H1 (cell line): ENCODE results near the gene KIR2DL1. TPM values are rescaled to one million over a fixed set of nuclear protein-coding genes. Genes with fewer than 3 reads are reported as not detected.

Experiments used
- HDAC6 ChIP-seq: IDR thresholded peaks from one replicate; pipeline ENCODE4 v1.7.1; 2012; ENCODE audit warnings: low read depth, mild to moderate bottlenecking, inconsistent platforms, low read length, moderate library complexity
- JUND ChIP-seq: IDR thresholded peaks from 2 replicates; pipeline ENCODE4 v1.6.1; 2011; ENCODE audit warnings: mild to moderate bottlenecking, improper control_type of control experiment, low read length
- PHF8 ChIP-seq: fragments of 200-600 bp; sonication (generic); conservative IDR thresholded peaks from 2 replicates; pipeline ENCODE4 v1.7.1; 2012; ENCODE audit warnings: low read depth, mild to moderate bottlenecking, inconsistent platforms, low read length, moderate library complexity
- POLR2AphosphoS5 ChIP-seq: IDR thresholded peaks from 2 replicates; pipeline ENCODE4 v1.6.1; 2011; ENCODE audit warnings: low read depth, low read length
- polyA plus RNA-seq, 7 experiments: library from polyadenylated mRNA; depleted of rRNA in 3 of 7; stranded (reverse) in 5 of 7; unstranded in 2 of 7; fragments of >200 nt in 5 of 7; fragments of 200-250 nt in 2 of 7; gene quantifications; 1 replicate in 5 of 7; 2 replicates in 1 of 7; 4 replicates in 1 of 7; pipeline versions ENCODE4 v1.2.1 to v1.2.3, GENCODE V29; 2011 to 2013; ENCODE audit warnings: missing spikeins in 2 of 7, mixed read lengths in 2 of 7
- total RNA-seq: library from RNA; stranded (reverse); fragmentation: NEBNext Ultra II Directional; extraction: Animal tissue kit (Norgen Biotek cat#: 25700); gene quantifications from 2 replicates; pipeline ENCODE4 v1.2.1, GENCODE V29; 2021

The KIR2DL1 gene
- total and polyA plus RNA-seq, 2 of the 8 experiments (the other 6 are each of a cell fraction or from before 2014, with no cell fraction given), result not detected

- TF ChIP-seq HDAC6 (no peak), JUND (no peak), POLR2AphosphoS5 (no peak), PHF8 (no peak)
These were observed 44.3 kb upstream of the KIR2DL1 start (continued) for GRCh38 chr19:54725321-54725720.
